ENCODE results near the gene DST. TPM values are rescaled to one million over a fixed set of nuclear protein-coding genes. Genes with fewer than 3 reads are reported as not detected.

DST gene
- total RNA-seq, 2 experiments from 2014 or later = 0.76 to 0.79 TPM

DNA sequence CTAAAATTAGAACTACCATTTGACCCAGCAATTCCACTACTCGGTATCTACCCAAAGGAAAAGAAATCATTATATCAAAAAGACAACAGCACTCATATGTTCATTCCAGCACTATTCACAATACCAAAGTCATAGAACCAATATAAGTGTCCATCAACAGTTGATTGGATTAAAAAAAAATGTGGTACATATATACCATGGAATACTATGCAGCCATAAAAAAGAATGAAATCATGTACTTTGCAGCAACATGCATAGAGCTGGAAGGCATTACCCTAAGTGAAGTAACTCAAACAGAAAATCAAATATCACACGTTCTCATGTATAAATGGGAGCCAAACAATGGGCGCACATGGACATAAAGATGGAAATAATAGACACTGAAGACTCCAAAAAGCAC lies 163.3 kb downstream of the DST start:
- CTCF ChIA-PET = no interaction called here
- DNase-seq = no peak
- Mint-ChIP-seq H3K9me3 (ENCODE audit: insufficient read depth) (no peaks in the 10 kb centered on the region), H3K36me3 (ENCODE audit: low read depth) (no peaks in the 10 kb centered on the region), H3K4me3 (no peak overlapping the region), H3K27ac (no peak overlapping the region), H3K4me1 (ENCODE audit: low read depth) (no peaks in the 10 kb centered on the region), H3K27me3 (ENCODE audit: low read depth) (no peaks in the 10 kb centered on the region)
- POLR2A ChIA-PET = no interaction called here
- no peak for ATAC-seq

DNA sequence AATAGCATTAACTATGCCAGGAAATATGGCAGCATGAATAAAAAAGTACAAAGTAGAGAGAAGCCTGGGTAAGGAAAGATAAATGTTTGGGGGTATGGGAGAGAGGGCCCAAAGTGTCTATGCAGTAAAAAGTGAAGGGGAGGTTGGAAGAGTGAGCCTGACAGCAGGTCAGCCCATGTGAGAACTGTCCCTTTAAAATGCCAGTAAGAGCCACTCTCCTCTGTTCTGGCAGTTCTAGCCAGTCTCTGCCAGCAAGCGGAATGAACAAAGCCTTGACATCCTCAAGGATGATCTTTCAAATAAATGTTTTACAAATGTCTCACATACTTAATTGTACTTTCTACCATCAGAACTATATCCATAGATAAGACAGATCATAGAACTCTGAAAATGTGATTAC lies 164.5 kb downstream of the DST start:
- CTCF ChIA-PET = no interaction called here
- no peak overlapping the region for H3K27ac Mint-ChIP-seq
- H3K36me3 Mint-ChIP-seq (ENCODE audit: low read depth) = no peaks in the 10 kb centered on the region
- H3K4me3 Mint-ChIP-seq = no peak overlapping the region
- ATAC-seq (no peak), DNase-seq (no peak)
- POLR2A ChIA-PET = no interaction called here
- no peaks in the 10 kb centered on the region for H3K27me3 Mint-ChIP-seq (ENCODE audit: low read depth)
- no peaks in the 10 kb centered on the region for H3K4me1 Mint-ChIP-seq (ENCODE audit: low read depth)
- H3K9me3 Mint-ChIP-seq (ENCODE audit: insufficient read depth) = no peaks in the 10 kb centered on the region

DNA sequence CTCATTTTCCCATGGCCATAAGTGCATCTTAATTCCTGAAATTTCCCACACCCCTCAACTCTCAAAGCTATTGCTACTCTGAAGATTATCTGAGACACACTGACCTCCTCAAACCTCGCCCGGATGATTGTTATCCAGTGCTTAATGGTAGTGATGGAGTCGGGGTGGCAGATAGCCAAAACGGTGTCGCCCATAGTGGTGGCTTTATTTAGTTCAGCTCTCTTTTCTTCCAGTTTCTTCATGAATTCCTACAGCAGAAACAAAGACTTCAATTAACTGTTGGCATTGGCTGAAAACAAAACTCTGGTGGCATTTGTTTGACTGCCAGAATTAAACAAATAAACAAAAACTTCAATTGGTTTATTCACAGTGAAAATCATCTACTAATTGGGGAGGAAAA lies 165.4 kb downstream of the DST start:
- H3K4me1 Mint-ChIP-seq (ENCODE audit: low read depth) = no peaks in the 10 kb centered on the region
- no peak overlapping the region for H3K27ac Mint-ChIP-seq
- DNase-seq = no peak
- CTCF ChIA-PET = no interaction called here
- no peaks in the 10 kb centered on the region for H3K9me3 Mint-ChIP-seq (ENCODE audit: insufficient read depth)
- H3K4me3 Mint-ChIP-seq = no peak overlapping the region
- no peaks in the 10 kb centered on the region for H3K27me3 Mint-ChIP-seq (ENCODE audit: low read depth)
- H3K36me3 Mint-ChIP-seq (ENCODE audit: low read depth) = no peaks in the 10 kb centered on the region
- no peak for ATAC-seq
- POLR2A ChIA-PET = no interaction called here

DNA sequence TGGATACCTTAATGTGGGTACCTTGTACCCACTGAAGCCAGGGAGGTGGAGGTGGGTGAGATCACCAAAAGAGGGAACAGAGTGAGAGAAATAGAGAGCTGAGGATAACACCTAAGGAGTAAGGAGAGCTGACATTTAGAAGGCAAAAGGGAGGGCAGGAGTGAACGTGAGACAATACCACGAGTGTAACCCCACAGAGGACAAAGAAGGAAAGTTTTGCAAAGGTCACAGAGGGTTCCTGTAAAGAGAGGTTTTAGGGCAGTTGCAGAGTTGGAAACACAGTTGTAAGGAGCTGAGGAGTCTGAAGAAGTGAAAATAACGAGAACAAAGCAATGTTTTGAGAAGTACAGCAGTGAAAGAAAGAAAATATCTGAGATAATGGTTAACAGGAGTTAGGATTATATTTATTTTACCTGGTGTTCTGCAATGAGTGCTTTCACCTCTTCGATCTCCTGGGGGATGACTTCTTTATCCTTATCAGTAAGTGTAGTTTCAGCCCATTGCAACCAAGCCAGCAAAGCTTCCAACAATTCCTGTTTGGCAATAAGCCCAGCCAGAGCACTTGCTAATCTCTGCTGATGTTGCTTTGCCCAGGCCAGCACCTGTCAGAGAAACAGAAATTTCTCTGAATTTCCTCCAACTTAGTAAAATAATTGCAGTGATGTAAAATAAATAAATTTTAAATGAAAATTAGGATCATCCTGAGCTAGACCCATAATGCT lies 166.8 kb downstream of the DST start:
- DNase-seq (no peak), ATAC-seq (no peak)
- H3K36me3 Mint-ChIP-seq (ENCODE audit: low read depth) = no peaks in the 10 kb centered on the region
- POLR2A ChIA-PET = no interaction called here
- H3K27ac Mint-ChIP-seq = no peak overlapping the region
- CTCF ChIA-PET = no interaction called here
- H3K4me3 Mint-ChIP-seq = no peak overlapping the region
- no peaks in the 10 kb centered on the region for H3K27me3 Mint-ChIP-seq (ENCODE audit: low read depth)
- no peaks in the 10 kb centered on the region for H3K9me3 Mint-ChIP-seq (ENCODE audit: insufficient read depth)
- H3K4me1 Mint-ChIP-seq (ENCODE audit: low read depth) = no peaks in the 10 kb centered on the region

DNA sequence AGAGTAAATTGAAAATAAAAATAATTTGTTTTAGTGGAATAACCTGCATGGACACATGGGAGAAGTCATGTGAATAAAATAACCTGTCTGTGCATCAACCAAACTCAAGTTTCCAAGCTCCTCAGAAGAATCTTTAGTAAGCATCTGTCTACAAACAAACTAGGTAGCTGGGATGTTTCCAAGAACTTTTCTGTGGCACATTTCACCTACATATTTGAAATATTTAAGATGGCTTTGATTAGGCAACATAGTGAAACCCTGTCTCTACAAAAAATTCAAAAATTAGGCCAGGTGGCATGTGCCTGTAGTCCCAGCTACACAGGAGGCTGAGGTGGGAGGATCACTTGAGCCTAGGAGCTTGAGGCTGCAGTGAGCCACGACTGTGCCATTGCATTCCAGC lies 168.2 kb downstream of the DST start:
- Mint-ChIP-seq H3K27me3 (ENCODE audit: low read depth) (no peaks in the 10 kb centered on the region), H3K4me1 (ENCODE audit: low read depth) (no peaks in the 10 kb centered on the region), H3K9me3 (ENCODE audit: insufficient read depth) (no peaks in the 10 kb centered on the region), H3K4me3 (no peak overlapping the region), H3K27ac (no peak overlapping the region), H3K36me3 (ENCODE audit: low read depth) (no peaks in the 10 kb centered on the region)
- CTCF ChIA-PET = no interaction called here
- no peak for ATAC-seq
- POLR2A ChIA-PET = no interaction called here
- no peak for DNase-seq

- ATAC-seq = no peak
- Mint-ChIP-seq H3K27me3 (ENCODE audit: low read depth) (no peaks in the 10 kb centered on the region), H3K36me3 (ENCODE audit: low read depth) (no peaks in the 10 kb centered on the region), H3K27ac (no peak overlapping the region), H3K4me3 (no peak overlapping the region), H3K9me3 (ENCODE audit: insufficient read depth) (no peaks in the 10 kb centered on the region), H3K4me1 (ENCODE audit: low read depth) (no peaks in the 10 kb centered on the region)
- CTCF ChIA-PET = interaction anchor here (0.7 kb wide), 1 partner anchor 60 kb away, joined by 3 read pairs; no protein-coding TSS in a partner anchor
- POLR2A ChIA-PET = no interaction called here
- DNase-seq = no peak
These were observed 179.2 kb downstream of the DST start for GRCh38 chr6:56463443-56463842.

- Mint-ChIP-seq H3K4me1 (ENCODE audit: low read depth) (no peaks in the 10 kb centered on the region), H3K36me3 (ENCODE audit: low read depth) (no peaks in the 10 kb centered on the region), H3K27me3 (ENCODE audit: low read depth) (no peaks in the 10 kb centered on the region), H3K4me3 (no peak overlapping the region), H3K27ac (no peak overlapping the region), H3K9me3 (ENCODE audit: insufficient read depth) (no peaks in the 10 kb centered on the region)
- CTCF ChIA-PET = no interaction called here
- ATAC-seq (no peak), DNase-seq (no peak)
- POLR2A ChIA-PET = no interaction called here
These were observed 183.5 kb downstream of the DST start for GRCh38 chr6:56459030-56459805.

- no peak overlapping the region for H3K27ac Mint-ChIP-seq
- POLR2A ChIA-PET = no interaction called here
These were observed 184.3 kb downstream of the DST start for GRCh38 chr6:56458324-56458884.

DNA sequence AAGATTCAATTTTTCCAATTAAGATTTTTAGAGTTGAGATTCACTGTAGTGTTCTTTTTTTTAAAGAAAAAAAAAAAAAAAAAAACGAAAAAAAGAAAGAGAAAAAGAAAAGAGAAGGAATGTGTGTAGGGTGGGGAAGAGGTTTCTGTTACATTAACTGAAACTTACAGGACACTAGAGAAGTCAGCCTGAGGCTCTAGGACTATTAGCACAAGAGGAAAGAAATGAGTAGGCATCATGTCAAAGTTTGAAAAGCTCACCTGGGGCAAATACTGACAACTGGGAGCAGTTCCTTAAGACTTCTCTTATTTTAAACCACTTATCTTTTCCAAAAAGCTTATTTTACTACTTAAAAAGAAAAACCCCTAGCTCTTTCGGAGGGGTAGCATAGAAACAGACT lies 185.9 kb downstream of the DST start:
- ATAC-seq = no peak
- no peak for DNase-seq
- H3K9me3 Mint-ChIP-seq (ENCODE audit: insufficient read depth) = no peaks in the 10 kb centered on the region
- H3K36me3 Mint-ChIP-seq (ENCODE audit: low read depth) = no peaks in the 10 kb centered on the region
- H3K4me1 Mint-ChIP-seq (ENCODE audit: low read depth) = no peaks in the 10 kb centered on the region
- ChIA-PET CTCF (no interaction called here), POLR2A (no interaction called here)
- H3K4me3 Mint-ChIP-seq = no peak overlapping the region
- no peak overlapping the region for H3K27ac Mint-ChIP-seq
- no peaks in the 10 kb centered on the region for H3K27me3 Mint-ChIP-seq (ENCODE audit: low read depth)

More at GRCh38 chr6:56458324-56458884, 184.3 kb downstream of the DST start:
- Mint-ChIP-seq H3K9me3 (ENCODE audit: insufficient read depth) (no peaks in the 10 kb centered on the region), H3K4me3 (no peak overlapping the region), H3K4me1 (ENCODE audit: low read depth) (no peaks in the 10 kb centered on the region), H3K27me3 (ENCODE audit: low read depth) (no peaks in the 10 kb centered on the region), H3K36me3 (ENCODE audit: low read depth) (no peaks in the 10 kb centered on the region)
- DNase-seq = no peak
- CTCF ChIA-PET = no interaction called here
- ATAC-seq = no peak

DNA sequence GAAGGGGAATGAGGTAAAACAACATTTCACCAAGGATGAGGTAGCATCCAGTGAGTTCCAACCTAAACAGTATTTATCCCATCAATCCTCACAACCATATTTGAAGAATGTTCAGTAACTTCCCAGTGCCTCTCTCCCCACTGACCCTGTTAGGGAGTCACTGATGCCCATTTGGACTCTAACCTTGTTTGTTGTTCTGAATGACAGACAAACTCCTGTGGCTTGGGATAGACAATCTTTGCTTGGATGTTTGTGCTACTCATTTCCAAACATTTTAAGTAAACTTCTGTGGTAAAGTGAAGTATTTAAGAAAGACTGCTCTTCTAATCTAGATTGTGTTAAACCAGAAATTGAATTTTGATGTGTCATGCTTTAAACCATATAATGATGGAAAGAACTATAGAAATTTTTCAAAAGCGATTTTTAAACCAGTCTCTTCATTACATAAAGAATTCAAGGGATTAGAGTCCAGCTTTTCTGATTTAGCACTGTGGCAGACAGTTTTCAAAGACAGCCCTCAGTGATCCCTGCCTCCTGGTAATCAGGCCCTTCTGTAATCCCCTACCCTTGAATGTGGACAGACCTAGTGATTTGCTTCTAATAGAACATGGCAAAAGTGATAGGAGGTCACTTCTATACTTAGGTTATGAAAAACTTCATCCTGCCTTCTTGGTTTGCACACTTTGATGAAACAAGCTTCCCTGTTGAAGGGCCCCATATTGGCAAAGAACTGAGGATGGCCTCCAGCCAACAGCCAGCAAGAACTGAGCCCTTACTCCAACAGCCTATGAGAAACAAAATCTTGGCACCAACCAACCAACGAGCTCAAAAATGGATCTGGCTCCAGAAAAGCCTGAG lies 191.6 kb downstream of the DST start:
- no peak for ATAC-seq
- Mint-ChIP-seq H3K27ac (no peak overlapping the region), H3K27me3 (ENCODE audit: low read depth) (no peaks in the 10 kb centered on the region), H3K36me3 (ENCODE audit: low read depth) (no peaks in the 10 kb centered on the region), H3K4me3 (no peak overlapping the region), H3K4me1 (ENCODE audit: low read depth) (no peaks in the 10 kb centered on the region), H3K9me3 (ENCODE audit: insufficient read depth) (no peaks in the 10 kb centered on the region)
- ChIA-PET POLR2A (no interaction called here), CTCF (no interaction called here)
- DNase-seq = no peak

- no peak for DNase-seq
- no peaks in the 10 kb centered on the region for H3K36me3 Mint-ChIP-seq (ENCODE audit: low read depth)
- POLR2A ChIA-PET = no interaction called here
These were observed 192.3 kb downstream of the DST start for GRCh38 chr6:56450376-56450775.

GRCh38 chr6:56448046-56448445 lies 194.6 kb downstream of the DST start:
- DNase-seq (no peak), ATAC-seq (no peak)
- H3K36me3 Mint-ChIP-seq (ENCODE audit: low read depth) = no peaks in the 10 kb centered on the region
- POLR2A ChIA-PET = no interaction called here
- H3K27me3 Mint-ChIP-seq (ENCODE audit: low read depth) = no peaks in the 10 kb centered on the region
- H3K9me3 Mint-ChIP-seq (ENCODE audit: insufficient read depth) = no peaks in the 10 kb centered on the region
- CTCF ChIA-PET = no interaction called here
- H3K4me1 Mint-ChIP-seq (ENCODE audit: low read depth) = no peaks in the 10 kb centered on the region
- no peak overlapping the region for H3K4me3 Mint-ChIP-seq
- no peak overlapping the region for H3K27ac Mint-ChIP-seq

More at GRCh38 chr6:56450376-56450775, 192.3 kb downstream of the DST start:
- no peaks in the 10 kb centered on the region for H3K9me3 Mint-ChIP-seq (ENCODE audit: insufficient read depth)
- H3K4me1 Mint-ChIP-seq (ENCODE audit: low read depth) = no peaks in the 10 kb centered on the region
- no peak overlapping the region for H3K27ac Mint-ChIP-seq
- ATAC-seq = no peak
- CTCF ChIA-PET = no interaction called here
- H3K4me3 Mint-ChIP-seq = no peak overlapping the region
- H3K27me3 Mint-ChIP-seq (ENCODE audit: low read depth) = no peaks in the 10 kb centered on the region

Measured in activated CD8-positive, alpha-beta T cell treated with anti-CD3 and anti-CD28 coated beads, Interleukin-2, amount 10 ng/mL, durations not matched to agents 7 days and 5 days (primary cell).